GM12892 (cell line): Measurements from ENCODE around the gene POU6F2.

Source experiments
- POLR2A ChIP-seq: IDR thresholded peaks from 2 replicates; pipeline ENCODE4 v1.6.1; 2011; ENCODE audit warnings: low read depth, low read length, control low read depth
- POLR2AphosphoS5 ChIP-seq: IDR thresholded peaks from 2 replicates; pipeline ENCODE4 v1.6.1; 2011; ENCODE audit warnings: low read depth, low read length, control low read depth

DNA sequence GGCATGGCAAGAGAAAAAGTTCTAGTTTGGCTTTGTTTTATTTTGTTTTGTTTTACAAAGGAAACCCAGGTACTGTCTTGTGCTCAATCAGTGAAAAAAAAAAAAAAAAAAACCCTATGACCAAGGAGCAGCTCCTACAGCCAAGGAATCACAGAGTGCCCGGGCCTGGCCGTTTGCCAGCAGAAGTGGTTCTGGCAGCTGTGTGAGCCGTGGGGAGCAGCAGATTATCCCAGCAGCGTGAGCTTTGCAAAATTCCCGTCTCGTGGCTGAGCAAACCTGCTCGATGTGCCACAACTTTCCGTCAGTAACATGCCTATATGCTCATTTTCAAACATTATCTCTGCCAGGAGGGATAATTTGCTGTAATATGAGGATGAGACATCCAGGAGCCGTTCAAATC lies 293.7 kb downstream of the POU6F2 start:
- TF ChIP-seq POLR2A: no peak
- TF ChIP-seq POLR2AphosphoS5: no peak
